ENCODE data around the gene ORM2. TPM values are rescaled to one million over a fixed set of nuclear protein-coding genes. Genes with fewer than 3 reads are reported as not detected.

Gene ORM2
- total RNA-seq, 1 donor from 2014 or later: not detected

DNA sequence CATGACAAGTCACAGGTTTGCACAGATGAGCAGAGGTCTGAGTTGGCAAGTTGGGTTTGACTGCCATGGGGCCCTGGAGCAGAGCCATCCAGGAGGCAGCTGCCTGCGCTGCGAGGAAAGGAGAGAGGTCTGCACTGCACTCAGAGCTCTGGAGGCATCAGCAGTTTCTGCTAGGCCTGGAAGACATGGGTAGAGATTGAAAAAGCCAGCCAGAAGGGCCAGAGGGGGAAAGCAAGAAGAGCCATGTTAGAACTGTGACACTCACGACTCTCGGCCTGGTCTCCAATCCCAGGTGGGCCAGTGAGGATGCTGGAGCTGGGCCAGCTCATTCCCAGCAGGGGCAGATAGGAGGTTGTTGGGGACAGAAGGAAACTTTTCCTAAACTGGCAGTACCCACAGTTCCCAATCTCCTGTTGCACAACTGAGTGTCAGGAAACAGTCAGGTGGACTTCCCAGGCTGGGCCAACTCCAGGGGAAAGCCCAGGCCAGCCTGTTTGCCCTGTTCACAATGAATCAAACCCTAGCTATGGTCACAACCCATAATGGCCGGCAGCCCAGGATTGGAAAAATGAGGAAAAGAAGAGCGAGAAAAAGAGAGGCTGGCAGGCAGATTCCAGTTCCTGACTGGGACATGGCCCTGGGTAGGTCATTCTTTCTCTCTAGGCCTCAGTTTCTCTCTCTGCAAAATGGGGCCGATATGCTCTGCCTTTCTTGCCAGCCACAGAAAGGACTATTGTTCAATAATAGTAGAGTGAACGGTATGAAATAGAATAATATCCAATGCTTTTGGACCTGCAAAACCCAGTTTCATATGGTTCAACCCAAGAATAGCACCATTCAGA lies 14.6 kb upstream of the ORM2 start:
- TF ChIP-seq, protein P1, sequence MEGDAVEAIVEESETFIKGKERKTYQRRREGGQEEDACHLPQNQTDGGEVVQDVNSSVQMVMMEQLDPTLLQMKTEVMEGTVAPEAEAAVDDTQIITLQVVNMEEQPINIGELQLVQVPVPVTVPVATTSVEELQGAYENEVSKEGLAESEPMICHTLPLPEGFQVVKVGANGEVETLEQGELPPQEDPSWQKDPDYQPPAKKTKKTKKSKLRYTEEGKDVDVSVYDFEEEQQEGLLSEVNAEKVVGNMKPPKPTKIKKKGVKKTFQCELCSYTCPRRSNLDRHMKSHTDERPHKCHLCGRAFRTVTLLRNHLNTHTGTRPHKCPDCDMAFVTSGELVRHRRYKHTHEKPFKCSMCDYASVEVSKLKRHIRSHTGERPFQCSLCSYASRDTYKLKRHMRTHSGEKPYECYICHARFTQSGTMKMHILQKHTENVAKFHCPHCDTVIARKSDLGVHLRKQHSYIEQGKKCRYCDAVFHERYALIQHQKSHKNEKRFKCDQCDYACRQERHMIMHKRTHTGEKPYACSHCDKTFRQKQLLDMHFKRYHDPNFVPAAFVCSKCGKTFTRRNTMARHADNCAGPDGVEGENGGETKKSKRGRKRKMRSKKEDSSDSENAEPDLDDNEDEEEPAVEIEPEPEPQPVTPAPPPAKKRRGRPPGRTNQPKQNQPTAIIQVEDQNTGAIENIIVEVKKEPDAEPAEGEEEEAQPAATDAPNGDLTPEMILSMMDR (conservative IDR thresholded peaks at IDR 0.05): no peak
- no peak for DNase-seq (ENCODE audit: low read depth, low spot score)
- Mint-ChIP-seq H3K4me3 (no peak overlapping the region), H3K36me3 (ENCODE audit: low read depth) (no peaks in the 10 kb centered on the region), H3K27ac (ENCODE audit: unreplicated experiment) (no peak overlapping the region), H3K4me1 (peaks cover 5% of the 10 kb centered on the region), H3K9me3 (no peaks in the 10 kb centered on the region), H3K27me3 (ENCODE audit: low read depth) (no peaks in the 10 kb centered on the region)

DNA sequence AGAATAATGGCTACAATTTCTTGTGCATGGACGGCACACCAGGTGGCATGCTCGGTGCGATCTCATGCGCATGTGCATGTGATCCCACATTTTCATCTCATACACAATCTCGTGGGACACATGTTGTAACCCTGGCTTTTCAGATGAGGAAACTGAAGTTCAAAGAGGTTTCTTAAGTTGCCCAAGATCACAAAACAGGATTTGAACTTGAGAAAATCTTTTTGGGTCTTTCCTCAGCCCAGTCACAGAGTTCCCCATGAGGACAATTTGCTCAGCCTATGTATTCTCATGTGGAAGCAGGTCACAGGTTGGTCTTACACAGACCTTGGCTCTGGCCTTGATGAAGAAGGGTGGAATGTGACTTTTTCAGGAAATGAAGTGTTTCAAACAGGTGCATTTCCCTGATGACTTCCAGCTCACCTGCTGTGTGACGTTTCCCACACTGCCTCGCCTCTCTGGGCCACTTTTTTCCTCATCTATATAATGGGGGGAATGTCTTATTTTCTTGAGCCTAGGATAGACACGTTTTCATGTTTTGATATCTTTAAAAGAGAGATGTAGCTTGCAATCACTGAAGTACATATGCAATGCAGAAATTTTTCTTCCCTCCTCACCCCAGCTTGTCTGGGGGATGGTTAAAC lies 13.8 kb upstream of the ORM2 start:
- TF ChIP-seq, protein P1 (conservative IDR thresholded peaks at IDR 0.05): no peak
- no peak for DNase-seq (ENCODE audit: low read depth, low spot score)
- Mint-ChIP-seq H3K4me1 (peaks cover 5% of the 10 kb centered on the region), H3K27ac (ENCODE audit: unreplicated experiment) (no peak overlapping the region), H3K4me3 (no peak overlapping the region), H3K27me3 (ENCODE audit: low read depth) (no peaks in the 10 kb centered on the region), H3K9me3 (no peaks in the 10 kb centered on the region), H3K36me3 (ENCODE audit: low read depth) (no peaks in the 10 kb centered on the region)

DNA sequence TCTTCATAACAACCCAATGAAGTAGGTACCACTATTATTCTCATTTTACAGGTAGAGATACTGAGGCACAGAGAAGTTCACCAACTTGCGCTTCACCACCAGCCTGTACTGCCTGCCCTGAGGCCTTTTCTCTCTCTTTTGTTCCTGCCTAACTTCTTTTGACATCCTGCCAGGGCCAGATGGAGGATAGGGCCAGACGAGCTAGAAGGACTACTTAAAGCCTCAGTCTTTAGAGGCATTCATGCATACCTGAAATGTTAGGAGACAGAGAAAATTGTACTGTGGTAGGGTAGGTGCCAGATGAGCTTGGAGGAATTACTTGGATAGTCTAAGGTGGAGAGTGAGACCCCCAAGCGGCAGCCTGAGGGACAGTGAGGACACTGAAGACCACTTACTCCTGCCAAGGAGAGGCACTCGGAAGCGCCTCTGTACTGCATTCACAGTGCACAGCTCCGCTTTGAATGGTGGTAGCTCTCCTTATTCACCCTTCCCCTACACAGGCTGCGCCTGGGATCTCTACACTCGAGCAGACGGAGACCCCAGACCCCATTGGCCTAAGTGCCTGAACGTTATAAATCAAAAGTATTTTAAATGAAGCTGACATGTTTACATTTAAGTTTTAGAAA lies 13.0 kb upstream of the ORM2 start:
- TF ChIP-seq, protein P1 (conservative IDR thresholded peaks at IDR 0.05): no peak
- no peak overlapping the region for H3K27ac Mint-ChIP-seq (ENCODE audit: unreplicated experiment)
- no peaks in the 10 kb centered on the region for H3K36me3 Mint-ChIP-seq (ENCODE audit: low read depth)
- H3K4me3 Mint-ChIP-seq: no peak overlapping the region
- no peaks in the 10 kb centered on the region for H3K9me3 Mint-ChIP-seq
- no peaks in the 10 kb centered on the region for H3K27me3 Mint-ChIP-seq (ENCODE audit: low read depth)
- peaks cover 5% of the 10 kb centered on the region for H3K4me1 Mint-ChIP-seq
- no peak for DNase-seq (ENCODE audit: low read depth, low spot score)

DNA sequence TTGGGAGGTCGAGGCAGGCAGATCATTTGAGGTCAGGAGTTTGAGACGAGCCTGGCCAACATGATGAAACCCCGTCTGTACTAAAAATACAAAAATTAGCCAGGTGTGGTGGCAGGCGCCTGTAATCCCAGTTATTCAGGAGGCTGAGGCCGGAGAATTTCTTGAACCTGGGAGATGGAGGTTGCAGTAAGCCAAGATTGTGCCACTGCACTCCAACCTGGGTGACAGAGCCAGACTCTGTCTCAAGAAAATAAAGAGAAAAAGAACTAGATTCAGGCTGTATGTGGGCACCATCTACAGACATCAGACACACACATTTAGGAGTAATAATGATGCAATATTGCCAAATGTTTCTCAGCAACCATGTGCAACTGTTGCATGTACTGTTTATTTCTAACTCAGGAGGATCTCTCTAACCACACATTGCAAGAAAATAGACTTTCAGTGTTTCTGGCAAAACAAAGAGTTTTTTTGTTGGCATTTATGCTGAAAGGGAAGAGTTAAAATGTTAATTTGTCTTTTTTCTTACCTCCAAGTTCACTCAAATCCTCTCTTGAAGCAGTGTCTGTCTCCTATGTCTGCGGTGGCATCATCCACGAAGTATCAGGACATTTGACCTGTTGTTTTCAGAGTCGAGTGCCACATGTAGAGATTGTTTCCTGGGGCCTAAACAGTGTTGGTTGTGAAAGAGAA lies 11.9 kb upstream of the ORM2 start:
- Mint-ChIP-seq H3K27ac (ENCODE audit: unreplicated experiment) (peak overlapping the region; percentile 43), H3K4me3 (no peak overlapping the region), H3K4me1 (peaks cover 5% of the 10 kb centered on the region), H3K36me3 (ENCODE audit: low read depth) (no peaks in the 10 kb centered on the region), H3K9me3 (no peaks in the 10 kb centered on the region), H3K27me3 (ENCODE audit: low read depth) (no peaks in the 10 kb centered on the region)
- TF ChIP-seq, protein P1 (conservative IDR thresholded peaks at IDR 0.05): no peak
- DNase-seq (ENCODE audit: low read depth, low spot score): no peak

DNA sequence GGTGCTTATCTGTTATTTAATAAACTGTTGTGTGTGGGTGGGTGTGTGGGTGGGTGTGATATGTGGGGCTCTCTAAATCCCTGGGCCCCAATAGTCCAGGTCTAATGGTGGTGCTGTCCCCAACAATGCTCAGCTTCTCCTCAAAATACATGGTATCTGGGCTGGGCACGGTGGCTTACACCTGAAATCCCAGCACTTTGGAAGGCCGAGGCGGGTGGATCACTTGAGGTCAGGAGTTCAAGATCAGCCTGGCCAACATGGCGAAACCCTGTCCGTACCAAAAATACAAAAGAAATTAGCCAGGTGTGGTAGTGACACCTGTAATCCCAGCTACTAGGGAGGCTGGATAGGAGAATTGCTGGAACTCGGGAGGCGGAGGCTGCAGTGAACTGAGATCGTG lies 11.3 kb upstream of the ORM2 start:
- peaks cover 5% of the 10 kb centered on the region for H3K4me1 Mint-ChIP-seq
- no peaks in the 10 kb centered on the region for H3K9me3 Mint-ChIP-seq
- H3K27ac Mint-ChIP-seq (ENCODE audit: unreplicated experiment): no peak overlapping the region
- TF ChIP-seq, protein P1 (conservative IDR thresholded peaks at IDR 0.05): no peak
- DNase-seq (ENCODE audit: low read depth, low spot score): no peak
- H3K36me3 Mint-ChIP-seq (ENCODE audit: low read depth): no peaks in the 10 kb centered on the region
- H3K4me3 Mint-ChIP-seq: no peak overlapping the region
- no peaks in the 10 kb centered on the region for H3K27me3 Mint-ChIP-seq (ENCODE audit: low read depth)
